K562 (cell line): Measurements from ENCODE around the gene TLN1.

Experiments
- BRCA1 ChIP-seq, 2 experiments: fragments of 450-650 bp in 1 of 2; sonication (generic) in 1 of 2; formaldehyde crosslinking in 1 of 2; IDR thresholded peaks; 2 replicates each; pipeline versions ENCODE4 v1.5.0 to v1.6.1; 2017 to 2020; ENCODE audit warnings: mild to moderate bottlenecking in 1 of 2, missing genetic modification reagents in 1 of 2
- CEBPB ChIP-seq: fragments of 450-650 bp; IDR thresholded peaks from 2 replicates; pipeline ENCODE4 v1.6.1; 2016; ENCODE audit warnings: missing genetic modification characterization, missing compliant biosample characterization
- HNRNPK ChIP-seq: fragments of 200-400 bp; formaldehyde crosslinking; IDR thresholded peaks from one replicate; pipeline ENCODE4 v1.6.1; 2018; ENCODE audit warnings: mild to moderate bottlenecking, low read depth, low read length; ENCODE audit not compliant: poor library complexity, severe bottlenecking
- SIN3A ChIP-seq, 2 experiments: fragments of 150-350 bp in 1 of 2; IDR thresholded peaks; 2 replicates each; pipeline ENCODE4 v1.6.1; 2011 to 2016; ENCODE audit warnings: borderline replicate concordance in 2 of 2, low read depth in 2 of 2, low read length in 2 of 2, mild to moderate bottlenecking in 2 of 2, moderate library complexity in 2 of 2; ENCODE audit not compliant: control insufficient read depth in 1 of 2
- ZBTB40 ChIP-seq, 2 experiments: fragments of 450-650 bp in 1 of 2; sonication (generic) in 1 of 2; formaldehyde crosslinking in 1 of 2; IDR thresholded peaks; 2 replicates each; pipeline versions ENCODE4 v1.7.1 to v1.9.0; 2016 to 2022; ENCODE audit warnings: inconsistent platforms in 1 of 2, mild to moderate bottlenecking in 1 of 2, missing genetic modification reagents in 1 of 2
- ZZZ3 ChIP-seq: fragments of 450-650 bp; IDR thresholded peaks from 2 replicates; pipeline ENCODE4 v1.6.1; 2016; ENCODE audit warnings: antibody characterized with exemption, mild to moderate bottlenecking, moderate library complexity

DNA sequence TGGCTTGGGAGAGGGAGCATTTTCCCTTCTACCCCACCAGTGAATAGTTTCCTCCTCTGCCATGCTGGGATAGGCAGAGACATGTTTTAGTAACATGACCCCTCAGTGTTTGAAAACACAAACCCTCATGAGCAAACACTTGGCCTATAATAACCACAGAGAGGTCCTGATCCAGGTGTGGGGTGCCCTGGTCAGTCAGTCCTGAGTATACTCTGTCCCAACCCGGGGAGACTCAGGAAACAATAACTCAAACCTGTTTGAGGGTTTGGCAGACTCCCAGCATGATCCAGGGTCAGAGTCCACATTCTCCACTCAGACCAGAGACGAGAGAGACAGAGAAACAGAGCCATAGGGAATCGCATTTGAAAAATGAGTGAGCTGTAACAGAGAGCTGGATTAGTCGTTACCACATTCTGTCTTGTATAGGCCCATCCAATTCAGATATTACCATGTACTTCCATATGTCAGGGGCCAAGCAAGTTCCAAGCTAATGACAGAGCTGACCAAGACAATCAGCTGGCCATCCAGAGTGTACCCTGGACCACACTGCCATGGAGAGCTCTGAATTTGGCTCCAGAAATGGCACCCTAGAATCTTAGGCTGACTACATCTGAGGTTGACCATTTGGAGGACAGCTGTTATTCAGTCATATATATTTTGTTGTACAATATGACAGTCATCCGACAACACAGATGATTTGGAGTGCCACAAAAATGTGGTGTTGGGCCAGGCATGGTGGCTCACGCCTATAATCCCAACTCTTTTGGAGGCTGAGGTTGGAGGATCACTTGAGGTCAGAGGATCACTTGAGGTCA, 62.5 kb downstream of the TLN1 start:
- no peak for TF ChIP-seq ZZZ3
- TF ChIP-seq SIN3A (IDR thresholded peaks at IDR 0.05; ENCODE audit: borderline replicate concordance in 2 of 2, control insufficient read depth in 1 of 2, low read depth in 2 of 2, low read length in 2 of 2) = no peak
- no peak for TF ChIP-seq BRCA1 (IDR thresholded peaks at IDR 0.05)
- TF ChIP-seq BRCA1 (CRISPR knock-in tag; IDR thresholded peaks at IDR 0.05) = no peak
- TF ChIP-seq ZBTB40 (IDR thresholded peaks at IDR 0.05) = no peak
- TF ChIP-seq ZBTB40 (CRISPR knock-in tag; IDR thresholded peaks at IDR 0.05) = no peak
- no peak for TF ChIP-seq HNRNPK
- no peak for TF ChIP-seq CEBPB (tag)
